Keratinocyte (primary cell): ENCODE data around the gene ASTN2. TPM values are rescaled to one million over a fixed set of nuclear protein-coding genes. Genes with fewer than 3 reads are reported as not detected.

Experiments
- DNase-seq: peaks from one replicate; pipeline ENCODE4 v3.0.0-alpha.2; 2011; ENCODE audit warnings: low read depth, missing footprints, low spot score
- FAIRE-seq: peaks from 2 replicates; lab custom pipeline; 2011; peaks lifted over from hg19 to GRCh38; lab: Jason Lieb, UNC
- H2AFZ ChIP-seq: 2 replicates; pipeline ENCODE4 v1.6.0; 2012; ENCODE audit warnings: low read length, control low read depth, inconsistent platforms; ENCODE audit not compliant: control insufficient read depth
- H3K27ac ChIP-seq: 2 replicates; pipeline ENCODE4 v1.5.1; 2011; ENCODE audit warnings: low read length; ENCODE audit not compliant: control insufficient read depth, insufficient read depth
- H3K27me3 ChIP-seq: 3 replicates; pipeline ENCODE4 v1.6.0; 2011; ENCODE audit warnings: low read length; ENCODE audit not compliant: control insufficient read depth, insufficient read depth; ENCODE audit errors: extremely low read depth
- H3K36me3 ChIP-seq, 2 experiments: 2 replicates in 1 of 2; 3 replicates in 1 of 2; pipeline ENCODE4 v1.5.1; 2011; ENCODE audit warnings: low read length in 2 of 2, mild to moderate bottlenecking in 1 of 2; ENCODE audit not compliant: control insufficient read depth in 2 of 2, insufficient read depth in 2 of 2; ENCODE audit errors: extremely low read depth in 1 of 2
- H3K4me1 ChIP-seq: 3 replicates; pipeline ENCODE4 v1.5.1; 2011; ENCODE audit warnings: low read length; ENCODE audit not compliant: control insufficient read depth, insufficient read depth; ENCODE audit errors: extremely low read depth
- H3K4me2 ChIP-seq: 3 replicates; pipeline ENCODE4 v1.6.0; 2011; ENCODE audit warnings: low read depth, low read length; ENCODE audit not compliant: control insufficient read depth, insufficient read depth; ENCODE audit errors: extremely low read depth
- H3K4me3 ChIP-seq, 3 experiments: fragments of 200-600 bp in 1 of 3; sonication (generic) in 1 of 3; 2 replicates in 2 of 3; 3 replicates in 1 of 3; pipeline ENCODE4 v1.5.1; 2011 to 2016; ENCODE audit warnings: low read length in 3 of 3, mild to moderate bottlenecking in 3 of 3, control low read depth in 2 of 3, inconsistent platforms in 1 of 3, low read depth in 1 of 3, mixed read lengths in 1 of 3, mixed run types in 1 of 3, moderate library complexity in 1 of 3; ENCODE audit not compliant: control insufficient read depth in 2 of 3, insufficient read depth in 2 of 3; ENCODE audit errors: extremely low read depth in 1 of 3
- H3K79me2 ChIP-seq: 2 replicates; pipeline ENCODE4 v1.6.0; 2012; ENCODE audit warnings: low read length; ENCODE audit not compliant: control insufficient read depth, insufficient read depth
- H3K9ac ChIP-seq: 3 replicates; pipeline ENCODE4 v1.6.0; 2011; ENCODE audit warnings: low read length; ENCODE audit not compliant: control insufficient read depth, insufficient read depth; ENCODE audit errors: extremely low read depth
- H3K9me1 ChIP-seq: 3 replicates; pipeline ENCODE4 v1.6.0; 2011; ENCODE audit warnings: low read length; ENCODE audit not compliant: control insufficient read depth, insufficient read depth; ENCODE audit errors: extremely low read depth
- H3K9me3 ChIP-seq: 2 replicates; pipeline ENCODE4 v1.5.1; 2012; ENCODE audit warnings: low read depth, low read length; ENCODE audit not compliant: control insufficient read depth
- H4K20me1 ChIP-seq: 3 replicates; pipeline ENCODE4 v1.6.0; 2011; ENCODE audit warnings: low read length; ENCODE audit not compliant: control insufficient read depth, insufficient read depth; ENCODE audit errors: extremely low read depth
- EZH2 ChIP-seq: IDR thresholded peaks from one replicate; pipeline ENCODE4 v1.6.1; 2012; ENCODE audit warnings: inconsistent platforms, mild to moderate bottlenecking, low read length, moderate library complexity
- dilution Hi-C: fragments of 300-500 bp; cut with MboI; formaldehyde crosslinking; loops from one replicate; pipeline ENCODE4 v1.7.0; 2020; ENCODE audit warnings: low sequenced_read_pairs; ENCODE audit not compliant: extremely low pct_ligation_motif_present
- polyA plus RNA-seq, 5 experiments: library from polyadenylated mRNA; depleted of rRNA in 3 of 5; stranded (reverse) in 3 of 5; stranded (forward) in 1 of 5; unstranded in 1 of 5; fragments of >200 nt; gene quantifications; 1 replicate in 1 of 5; 2 replicates in 3 of 5; 3 replicates in 1 of 5; pipeline versions ENCODE4 v1.2.1 to v1.2.3, GENCODE V29; 2011 to 2012; ENCODE audit warnings: missing spikeins in 2 of 5, low read depth in 1 of 5, low replicate concordance in 1 of 5
- TF ChIP-seq, protein P1 (sequence below), 3 experiments: IDR thresholded peaks in 1 of 3; conservative IDR thresholded peaks in 1 of 3; optimal IDR thresholded peaks in 1 of 3; 2 replicates in 2 of 3; 3 replicates in 1 of 3; pipeline versions ENCODE3 to v1.5.1; 2011; ENCODE audit warnings: low read length in 3 of 3, mild to moderate bottlenecking in 3 of 3, moderate library complexity in 2 of 3, control low read depth in 1 of 3, inconsistent platforms in 1 of 3; ENCODE audit not compliant: insufficient read depth in 2 of 3; ENCODE audit errors: extremely low read depth in 1 of 3

The ASTN2 gene
- polyA plus RNA-seq, 1 donor (not counting 4 experiments of a cell fraction or from before 2014, with no cell fraction given) = 0.31 TPM

DNA sequence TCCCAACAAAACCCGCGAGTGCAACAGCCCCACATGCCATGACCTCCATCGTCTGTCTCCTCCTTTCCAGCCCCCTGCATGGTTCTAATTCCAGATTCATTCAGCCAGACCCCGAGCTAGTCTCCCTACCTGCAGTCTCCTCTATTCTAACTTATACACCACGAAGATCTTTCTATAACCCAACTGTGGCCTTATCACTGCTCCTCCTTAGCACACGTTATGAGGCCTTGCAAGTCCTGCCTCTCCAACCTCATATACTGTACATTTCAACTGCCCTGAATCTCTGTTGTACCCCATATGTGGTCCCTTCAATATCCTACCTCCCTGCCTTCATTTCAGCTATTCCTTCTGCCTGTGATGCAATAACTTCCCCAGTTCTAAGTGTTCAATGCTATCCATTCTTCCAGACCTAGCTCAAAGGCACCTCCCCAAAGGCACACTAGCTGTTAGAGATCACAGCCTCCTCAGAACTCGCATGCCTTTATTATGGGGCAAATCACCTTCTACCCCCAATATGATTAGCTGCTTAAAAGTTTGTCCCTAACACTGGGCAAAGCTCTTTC lies 942.8 kb downstream of the ASTN2 start:
- FAIRE-seq = no peak
- Histone ChIP-seq H4K20me1 (no peaks in the 10 kb centered on the region), H3K9me1 (no peaks in the 10 kb centered on the region), H3K27me3 (no peaks in the 10 kb centered on the region), H3K27ac (no peak overlapping the region), H3K36me3 (no peaks in the 10 kb centered on the region), H3K4me1 (no peaks in the 10 kb centered on the region), H3K4me3 (no peak overlapping the region), H3K9ac (no peak overlapping the region), H3K4me2 (no peak overlapping the region), H3K79me2 (no peaks in the 10 kb centered on the region), H2AFZ (no peak overlapping the region), H3K9me3 (no peaks in the 10 kb centered on the region)
- TF ChIP-seq, protein P1, sequence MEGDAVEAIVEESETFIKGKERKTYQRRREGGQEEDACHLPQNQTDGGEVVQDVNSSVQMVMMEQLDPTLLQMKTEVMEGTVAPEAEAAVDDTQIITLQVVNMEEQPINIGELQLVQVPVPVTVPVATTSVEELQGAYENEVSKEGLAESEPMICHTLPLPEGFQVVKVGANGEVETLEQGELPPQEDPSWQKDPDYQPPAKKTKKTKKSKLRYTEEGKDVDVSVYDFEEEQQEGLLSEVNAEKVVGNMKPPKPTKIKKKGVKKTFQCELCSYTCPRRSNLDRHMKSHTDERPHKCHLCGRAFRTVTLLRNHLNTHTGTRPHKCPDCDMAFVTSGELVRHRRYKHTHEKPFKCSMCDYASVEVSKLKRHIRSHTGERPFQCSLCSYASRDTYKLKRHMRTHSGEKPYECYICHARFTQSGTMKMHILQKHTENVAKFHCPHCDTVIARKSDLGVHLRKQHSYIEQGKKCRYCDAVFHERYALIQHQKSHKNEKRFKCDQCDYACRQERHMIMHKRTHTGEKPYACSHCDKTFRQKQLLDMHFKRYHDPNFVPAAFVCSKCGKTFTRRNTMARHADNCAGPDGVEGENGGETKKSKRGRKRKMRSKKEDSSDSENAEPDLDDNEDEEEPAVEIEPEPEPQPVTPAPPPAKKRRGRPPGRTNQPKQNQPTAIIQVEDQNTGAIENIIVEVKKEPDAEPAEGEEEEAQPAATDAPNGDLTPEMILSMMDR (optimal IDR thresholded peaks at IDR 0.05 in 1 of 3, IDR thresholded peaks at IDR 0.05 in 1 of 3, conservative IDR thresholded peaks at IDR 0.05 in 1 of 3; ENCODE audit: extremely low read depth in 1 of 3, insufficient read depth in 2 of 3, low read length in 3 of 3) = no peak
- DNase-seq = no peak
- dilution Hi-C loops = no loop called here

GRCh38 chr9:116471093-116471906 lies 943.6 kb downstream of the ASTN2 start:
- Histone ChIP-seq H3K9me1 (no peaks in the 10 kb centered on the region), H3K27ac (no peak overlapping the region), H3K4me1 (no peaks in the 10 kb centered on the region), H2AFZ (no peak overlapping the region), H3K79me2 (no peaks in the 10 kb centered on the region), H4K20me1 (no peaks in the 10 kb centered on the region), H3K4me2 (no peak overlapping the region), H3K9ac (no peak overlapping the region), H3K36me3 (no peaks in the 10 kb centered on the region), H3K9me3 (no peaks in the 10 kb centered on the region), H3K27me3 (peaks cover 2% of the 10 kb centered on the region), H3K4me3 (no peak overlapping the region)
- no peak for TF ChIP-seq EZH2
- TF ChIP-seq, protein P1 (optimal IDR thresholded peaks at IDR 0.05 in 1 of 3, IDR thresholded peaks at IDR 0.05 in 1 of 3, conservative IDR thresholded peaks at IDR 0.05 in 1 of 3; ENCODE audit: extremely low read depth in 1 of 3, insufficient read depth in 2 of 3, low read length in 3 of 3) = no peak
- DNase-seq (no peak), FAIRE-seq (no peak)
- dilution Hi-C loops = no loop called here
